Tracheal epithelial cell (primary cell): Measurements from ENCODE around the gene GADL1. TPM values are rescaled to one million over a fixed set of nuclear protein-coding genes. Genes with fewer than 3 reads are reported as not detected.

Experiments used
- total RNA-seq: library from RNA; depleted of rRNA; stranded (reverse); fragments of >200 nt; gene quantifications from 2 replicates; pipeline ENCODE4 v1.2.1, GENCODE V29; 2014

The GADL1 gene
- total RNA-seq: not detected in 2 replicates

GRCh38 chr3:30894521-30895251 is at the start of gene GADL1:
GADL1 (minus strand) TSS chr3:30894661; CDS start chr3:30894614, 47 bp downstream.

